Stimulated activated CD4-positive, alpha-beta T cell treated with anti-CD3 and anti-CD28 coated beads, Interleukin-4, amount 100 ng/mL, for 24 hours (primary cell): ENCODE data around the gene COLEC12.
"Not testable (repeated sequence)": the region's sequence is repeated elsewhere in the genome, so short reads cannot be mapped to it uniquely, and the experiment has no call there.

Experiments
- DNase-seq: peaks from one replicate; pipeline ENCODE4 v3.0.0-alpha.2; 2020

Gene COLEC12

GRCh38 chr18:407191-407590 is 93.3 kb downstream of the COLEC12 start:
- DNase-seq: no peak

- no peak for DNase-seq
Observed at GRCh38 chr18:406677-407076, 93.8 kb downstream of the COLEC12 start.

- DNase-seq: not testable (repeated sequence)
Observed at GRCh38 chr18:405006-405405, 95.5 kb downstream of the COLEC12 start.

GRCh38 chr18:404061-404636 is 96.4 kb downstream of the COLEC12 start:
- DNase-seq: no peak

- DNase-seq: no peak
Observed at GRCh38 chr18:402129-402528, 98.4 kb downstream of the COLEC12 start.

GRCh38 chr18:400456-400855 is 100.0 kb downstream of the COLEC12 start:
- DNase-seq: no peak

- DNase-seq: no peak
Observed at GRCh38 chr18:399631-400135, 100.8 kb downstream of the COLEC12 start.

- no peak for DNase-seq
Observed at GRCh38 chr18:398935-399630, 101.4 kb downstream of the COLEC12 start.

GRCh38 chr18:396556-396955 is 103.9 kb downstream of the COLEC12 start:
- DNase-seq: no peak

- DNase-seq: no peak
Observed at GRCh38 chr18:396251-396555, 104.3 kb downstream of the COLEC12 start.

GRCh38 chr18:395456-396250 is 104.8 kb downstream of the COLEC12 start:
- no peak for DNase-seq

- DNase-seq: no peak
Observed at GRCh38 chr18:394987-395362, 105.5 kb downstream of the COLEC12 start.

- DNase-seq: no peak
Observed at GRCh38 chr18:394262-394986, 106.1 kb downstream of the COLEC12 start.

- DNase-seq: no peak
Observed at GRCh38 chr18:393574-393957, 106.9 kb downstream of the COLEC12 start.

GRCh38 chr18:392928-393573 is 107.5 kb downstream of the COLEC12 start:
- DNase-seq: no peak

- no peak for DNase-seq
Observed at GRCh38 chr18:390741-391478, 109.6 kb downstream of the COLEC12 start.

GRCh38 chr18:389658-390357 is 110.7 kb downstream of the COLEC12 start:
- no peak for DNase-seq

GRCh38 chr18:388200-388599 is 112.3 kb downstream of the COLEC12 start:
- DNase-seq: no peak

GRCh38 chr18:386994-387393 is 113.5 kb downstream of the COLEC12 start:
- no peak for DNase-seq

GRCh38 chr18:384897-385296 is 115.6 kb downstream of the COLEC12 start:
- DNase-seq: no peak

GRCh38 chr18:383135-383534 is 117.4 kb downstream of the COLEC12 start:
- no peak for DNase-seq
